ENCODE data around the gene YWHAG.
"Not testable (repeated sequence)": the region's sequence is repeated elsewhere in the genome, so short reads cannot be mapped to it uniquely, and the experiment has no call there.

The YWHAG gene

GRCh38 chr7:76293407-76293901, 65.3 kb downstream of the YWHAG start:
- Histone ChIP-seq H3K4me1 (ENCODE audit: control insufficient read depth, low read length) (peaks cover 18% of the 10 kb centered on the region), H3K9me2 (replicated peaks; ENCODE audit: control insufficient read depth, low read length) (no peaks in the 10 kb centered on the region)

DNA sequence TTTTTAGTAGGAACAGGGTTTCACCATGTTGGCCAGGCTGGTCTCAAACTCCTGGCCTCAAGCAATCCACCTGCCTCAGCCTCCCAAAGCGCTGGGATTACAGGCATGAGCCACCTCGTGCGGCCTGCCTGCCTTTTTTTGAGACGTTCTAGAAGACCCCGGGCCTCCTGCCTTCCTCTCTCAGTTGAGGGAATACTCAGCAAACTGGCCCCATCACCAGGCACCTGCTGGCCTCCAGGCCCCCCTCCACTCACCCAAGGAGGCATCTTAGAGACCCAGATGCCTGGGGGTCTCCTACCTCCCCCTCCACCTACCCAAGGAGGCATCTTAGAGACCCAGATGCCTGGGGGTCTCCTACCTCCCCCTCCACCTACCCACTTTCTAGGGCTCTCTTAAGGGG, 65.9 kb downstream of the YWHAG start:
- H3K4me2 ChIP-seq (ENCODE audit: low read length); H3K27ac ChIP-seq (ENCODE audit: low read depth, low read length): not testable (repeated sequence)
- H3K4me1 ChIP-seq (ENCODE audit: control insufficient read depth, low read length) = peaks cover 18% of the 10 kb centered on the region

More at GRCh38 chr7:76293407-76293901, 65.3 kb downstream of the YWHAG start:
- H4K20me1 ChIP-seq (ENCODE audit: control insufficient read depth, insufficient read depth, low read depth, low read length) = 0 out of 2 replicates have a peak, but pooled peaks cover 2% of the 10 kb centered on the region
- H3K4me2 ChIP-seq (ENCODE audit: low read length) = no peak overlapping the region
- H3K36me3 ChIP-seq (ENCODE audit: control insufficient read depth, low read length) = no peaks in the 10 kb centered on the region
- no peak overlapping the region for H3K4me3 ChIP-seq (ENCODE audit: low read length)
- no peaks in the 10 kb centered on the region for H3K79me2 ChIP-seq (ENCODE audit: control insufficient read depth, low read length)
- peaks cover 30% of the 10 kb centered on the region for H3K27me3 ChIP-seq (ENCODE audit: control insufficient read depth, low read length)
- 0 out of 2 replicates have a peak, but pooled peaks cover 3% of the 10 kb centered on the region for H3F3A ChIP-seq (ENCODE audit: control insufficient read depth, insufficient read depth)
- no peaks in the 10 kb centered on the region for H3K9me3 ChIP-seq (ENCODE audit: control insufficient read depth, insufficient read depth, low read length)
- TF ChIP-seq EZH2phosphoT487 (IDR thresholded peaks at IDR 0.05; ENCODE audit: borderline replicate concordance, low read length) (no peak), CTCF (IDR thresholded peaks at IDR 0.05; ENCODE audit: low read depth, low read length, poor library complexity, severe bottlenecking) (no peak)
- H3K27ac ChIP-seq (ENCODE audit: low read depth, low read length) = no peak overlapping the region

GRCh38 chr7:76292213-76292573, 66.6 kb downstream of the YWHAG start:
- 0 out of 2 replicates have a peak, but pooled peaks cover 3% of the 10 kb centered on the region for H3F3A ChIP-seq (ENCODE audit: control insufficient read depth, insufficient read depth)
- no peaks in the 10 kb centered on the region for H3K36me3 ChIP-seq (ENCODE audit: control insufficient read depth, low read length)
- H4K20me1 ChIP-seq (ENCODE audit: control insufficient read depth, insufficient read depth, low read depth, low read length) = 0 out of 2 replicates have a peak, but pooled peaks cover 2% of the 10 kb centered on the region
- TF ChIP-seq CTCF (IDR thresholded peaks at IDR 0.05; ENCODE audit: low read depth, low read length, poor library complexity, severe bottlenecking) = no peak
- no peak for TF ChIP-seq EZH2phosphoT487 (IDR thresholded peaks at IDR 0.05; ENCODE audit: borderline replicate concordance, low read length)
- H3K4me1 ChIP-seq (ENCODE audit: control insufficient read depth, low read length) = peaks cover 18% of the 10 kb centered on the region
- H3K4me2 ChIP-seq (ENCODE audit: low read length) = peak overlapping the region; percentile 47
- peak overlapping the region; percentile 29 for H3K4me3 ChIP-seq (ENCODE audit: low read length)
- peaks cover 28% of the 10 kb centered on the region for H3K27me3 ChIP-seq (ENCODE audit: control insufficient read depth, low read length)
- no peaks in the 10 kb centered on the region for H3K9me3 ChIP-seq (ENCODE audit: control insufficient read depth, insufficient read depth, low read length)
- H3K9me2 ChIP-seq (replicated peaks; ENCODE audit: control insufficient read depth, low read length) = no peaks in the 10 kb centered on the region
- H3K27ac ChIP-seq (ENCODE audit: low read depth, low read length) = no peak overlapping the region
- no peaks in the 10 kb centered on the region for H3K79me2 ChIP-seq (ENCODE audit: control insufficient read depth, low read length)

More for the DNA sequence above, 65.9 kb downstream of the YWHAG start:
- not testable (repeated sequence) for H3K4me3 ChIP-seq (ENCODE audit: low read length); H4K20me1 ChIP-seq (ENCODE audit: control insufficient read depth, insufficient read depth, low read depth, low read length); H3K9me2 ChIP-seq (replicated peaks; ENCODE audit: control insufficient read depth, low read length); H3K79me2 ChIP-seq (ENCODE audit: control insufficient read depth, low read length); H3K9me3 ChIP-seq (ENCODE audit: control insufficient read depth, insufficient read depth, low read length); H3K36me3 ChIP-seq (ENCODE audit: control insufficient read depth, low read length); H3F3A ChIP-seq (ENCODE audit: control insufficient read depth, insufficient read depth)
- peaks cover 30% of the 10 kb centered on the region for H3K27me3 ChIP-seq (ENCODE audit: control insufficient read depth, low read length)

DNA sequence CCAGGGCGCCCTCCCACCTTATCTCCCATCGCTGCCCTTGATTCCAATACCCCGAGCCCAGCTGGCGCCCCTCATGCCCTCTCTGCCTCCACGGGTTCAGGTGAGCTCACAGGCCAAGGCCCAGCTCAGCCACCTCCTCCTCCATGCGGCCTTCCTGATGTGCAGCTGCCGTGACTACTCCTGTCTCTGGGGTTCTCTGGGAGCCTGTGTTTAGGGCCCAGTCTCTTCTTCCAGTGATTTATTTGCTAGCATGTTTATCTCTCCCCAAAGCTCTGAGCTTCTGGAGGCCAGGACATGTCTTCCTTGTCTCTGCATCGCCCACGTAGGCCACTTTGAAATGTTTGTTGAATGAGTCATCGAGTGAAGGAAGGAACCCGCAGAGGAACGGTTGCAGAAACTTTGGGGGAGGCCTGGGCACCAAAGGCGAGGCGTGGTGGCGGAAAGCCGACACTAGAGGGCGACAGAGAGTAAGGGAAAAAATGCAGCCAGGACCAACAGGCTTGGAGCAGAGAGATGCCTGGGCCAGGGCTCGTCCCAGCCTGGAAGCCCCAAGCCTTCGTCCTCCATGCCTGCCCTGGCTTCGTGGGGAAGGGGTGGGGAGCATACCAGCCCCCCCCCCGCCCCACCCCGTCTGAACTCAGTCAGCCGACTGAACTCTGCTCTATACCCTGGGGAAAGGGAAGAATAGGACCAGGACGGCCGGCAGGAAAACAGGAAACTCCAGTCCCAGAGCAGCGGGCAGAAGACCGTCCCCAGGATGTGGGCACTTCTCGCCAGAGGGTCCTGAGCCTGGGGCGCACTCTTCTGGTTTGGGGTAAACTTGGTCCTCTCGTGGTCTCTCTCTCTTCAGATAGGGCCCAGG, 67.2 kb downstream of the YWHAG start:
- peaks cover 18% of the 10 kb centered on the region for H3K4me1 ChIP-seq (ENCODE audit: control insufficient read depth, low read length)
- H3K79me2 ChIP-seq (ENCODE audit: control insufficient read depth, low read length) = no peaks in the 10 kb centered on the region
- H3K27ac ChIP-seq (ENCODE audit: low read depth, low read length) = no peak overlapping the region
- peak overlapping the region; percentile 47 for H3K4me2 ChIP-seq (ENCODE audit: low read length)
- H3K9me2 ChIP-seq (replicated peaks; ENCODE audit: control insufficient read depth, low read length) = no peaks in the 10 kb centered on the region
- H3K9me3 ChIP-seq (ENCODE audit: control insufficient read depth, insufficient read depth, low read length) = no peaks in the 10 kb centered on the region
- H3K27me3 ChIP-seq (ENCODE audit: control insufficient read depth, low read length) = peaks cover 23% of the 10 kb centered on the region
- 0 out of 2 replicates have a peak, but pooled peaks cover 2% of the 10 kb centered on the region for H4K20me1 ChIP-seq (ENCODE audit: control insufficient read depth, insufficient read depth, low read depth, low read length)
- TF ChIP-seq EZH2phosphoT487 (IDR thresholded peaks at IDR 0.05; ENCODE audit: borderline replicate concordance, low read length) (no peak), CTCF (IDR thresholded peaks at IDR 0.05; ENCODE audit: low read depth, low read length, poor library complexity, severe bottlenecking) (peak; percentile 98)
- 0 out of 2 replicates have a peak, but pooled peaks cover 3% of the 10 kb centered on the region for H3F3A ChIP-seq (ENCODE audit: control insufficient read depth, insufficient read depth)
- H3K4me3 ChIP-seq (ENCODE audit: low read length) = peak overlapping the region; percentile 29
- H3K36me3 ChIP-seq (ENCODE audit: control insufficient read depth, low read length) = no peaks in the 10 kb centered on the region

DNA sequence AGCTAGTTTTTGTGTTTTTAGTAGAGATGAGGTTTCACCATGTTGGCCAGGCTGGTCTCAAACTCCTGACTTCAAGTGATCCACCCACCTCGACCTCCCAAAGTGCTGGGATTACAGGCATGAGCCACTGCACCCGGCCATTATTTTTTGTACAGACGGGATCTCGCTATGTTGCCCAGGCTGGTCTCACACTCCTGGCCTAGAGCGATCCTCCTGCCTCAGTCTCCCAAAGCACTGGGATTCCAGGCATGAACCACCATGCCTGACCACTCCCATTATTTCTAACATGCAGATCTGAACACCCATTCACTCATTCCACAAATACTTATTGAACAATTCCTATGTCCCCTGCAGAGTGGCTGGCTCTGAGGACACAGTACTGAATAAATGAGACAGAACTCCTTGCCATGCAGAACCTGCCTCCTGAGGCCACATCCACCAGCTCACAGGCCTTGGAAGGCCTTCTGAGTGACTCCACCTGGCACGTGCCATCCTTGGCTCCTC, 67.9 kb downstream of the YWHAG start:
- not testable (repeated sequence) for H3K79me2 ChIP-seq (ENCODE audit: control insufficient read depth, low read length); H3K9me2 ChIP-seq (replicated peaks; ENCODE audit: control insufficient read depth, low read length); H3K4me2 ChIP-seq (ENCODE audit: low read length); H4K20me1 ChIP-seq (ENCODE audit: control insufficient read depth, insufficient read depth, low read depth, low read length); H3K9me3 ChIP-seq (ENCODE audit: control insufficient read depth, insufficient read depth, low read length); H3K36me3 ChIP-seq (ENCODE audit: control insufficient read depth, low read length); H3K4me3 ChIP-seq (ENCODE audit: low read length); H3K27ac ChIP-seq (ENCODE audit: low read depth, low read length); H3F3A ChIP-seq (ENCODE audit: control insufficient read depth, insufficient read depth)
- peaks cover 23% of the 10 kb centered on the region for H3K27me3 ChIP-seq (ENCODE audit: control insufficient read depth, low read length)
- peaks cover 18% of the 10 kb centered on the region for H3K4me1 ChIP-seq (ENCODE audit: control insufficient read depth, low read length)

Measured in DOHH2 (cell line).